Retina (tissue), 1 donor: ENCODE measurements around the gene GOLPH3.

Source experiments
- DNase-seq: peaks from one replicate; pipeline ENCODE4 v3.0.0-alpha.2; 2016

The GOLPH3 gene

DNA sequence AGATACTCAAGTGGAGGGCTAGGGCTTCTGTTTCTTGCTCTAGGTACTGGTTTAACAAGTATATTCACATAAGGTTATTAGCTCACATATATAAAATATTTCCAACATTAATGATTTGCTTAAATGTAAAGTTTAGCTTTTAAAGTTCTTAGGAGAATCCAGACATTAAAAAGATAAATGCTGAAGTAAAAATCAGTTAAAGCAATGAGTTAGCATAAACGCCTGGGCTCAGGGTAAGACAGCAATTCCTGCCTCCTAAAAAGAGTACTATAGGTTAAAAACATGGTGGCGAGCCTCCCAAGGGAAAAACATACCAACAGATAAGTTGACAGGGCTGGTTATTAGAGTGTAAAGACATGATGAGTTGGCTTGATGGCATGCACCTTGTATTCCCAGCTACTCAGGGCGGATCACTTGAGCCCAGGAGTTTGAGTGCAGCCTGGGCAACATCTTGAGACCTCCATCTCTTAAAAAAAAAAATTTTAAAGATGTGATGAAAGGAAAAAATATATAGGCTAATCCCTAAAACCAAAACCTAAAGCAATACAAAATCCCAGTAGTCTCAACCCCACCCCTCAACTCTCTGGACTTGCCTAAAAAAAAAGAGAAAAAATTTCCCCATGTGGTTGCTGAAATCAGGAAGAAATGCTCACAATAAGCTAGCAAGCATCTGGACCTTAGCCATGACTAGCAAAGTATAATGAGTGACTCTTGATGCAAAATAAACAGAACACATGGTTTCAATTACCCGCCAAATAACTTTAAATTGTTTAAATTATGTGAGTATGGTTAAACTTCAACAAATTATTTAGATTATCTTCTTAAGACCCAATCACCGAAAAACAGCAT, 3.6 kb downstream of the GOLPH3 start:
- DNase-seq: no peak

DNA sequence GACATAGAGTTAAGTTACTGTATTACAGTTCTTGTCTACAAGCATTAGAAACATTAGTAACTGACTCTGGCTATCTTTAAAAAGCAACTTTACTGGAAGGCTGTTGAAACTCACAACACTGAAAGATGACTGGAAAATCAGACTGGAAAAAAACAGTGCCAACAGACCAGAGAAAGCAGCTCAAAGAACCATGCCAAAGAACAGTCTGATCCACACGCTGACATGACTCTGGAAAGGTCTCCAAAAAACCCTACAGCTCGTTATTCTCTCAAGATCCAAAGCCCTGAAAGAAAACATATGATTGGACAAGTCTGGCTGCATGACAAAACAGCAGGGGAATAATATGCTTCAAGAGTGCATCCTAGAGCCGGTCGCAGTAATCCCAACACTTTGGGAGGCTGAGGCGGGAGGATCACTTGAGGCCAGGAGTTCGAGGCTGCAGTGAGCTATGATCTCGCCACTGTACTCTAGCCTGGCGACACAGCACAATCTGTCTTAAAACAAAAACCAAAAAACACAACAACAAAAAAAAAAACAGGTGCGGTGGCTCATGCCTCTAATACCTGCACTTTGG, 5.6 kb downstream of the GOLPH3 start:
- DNase-seq: no peak

DNA sequence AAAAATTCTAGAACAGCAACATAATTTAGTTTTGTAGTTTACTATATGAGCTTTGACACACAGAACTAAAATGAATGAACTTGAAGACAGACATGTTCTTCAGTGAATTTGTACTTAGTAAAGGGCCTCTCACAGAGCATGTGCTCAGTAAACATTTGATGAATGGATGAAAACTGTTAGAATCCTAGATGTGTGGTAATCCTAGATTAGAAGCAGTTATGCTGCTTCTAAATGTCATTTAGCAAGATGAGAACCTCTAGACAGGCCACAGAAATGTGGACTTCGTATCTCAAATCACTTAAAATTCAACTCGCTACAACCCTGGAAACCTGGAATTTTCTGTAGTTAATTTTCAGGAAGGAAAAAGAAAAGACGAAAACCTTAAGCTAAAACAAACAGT, 8.5 kb downstream of the GOLPH3 start:
- no peak for DNase-seq

DNA sequence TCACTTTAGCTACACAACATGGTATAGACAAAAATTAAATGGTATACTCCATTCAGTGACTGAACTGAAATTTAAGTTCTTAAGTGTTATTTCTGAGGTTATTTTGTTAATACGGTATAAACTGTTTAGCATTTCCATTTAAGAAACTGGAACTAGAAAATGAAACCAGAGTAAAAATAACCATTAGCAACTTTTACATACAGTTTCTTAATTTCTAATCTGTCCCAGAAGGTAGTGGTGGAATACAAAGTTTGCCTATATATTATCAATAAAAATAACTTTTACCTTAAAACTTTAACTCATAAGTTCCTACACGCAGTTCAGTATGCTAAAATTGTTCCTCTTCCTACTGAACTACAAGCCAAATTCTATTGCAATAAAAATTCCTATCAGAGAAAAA, 10.3 kb downstream of the GOLPH3 start:
- no peak for DNase-seq

DNA sequence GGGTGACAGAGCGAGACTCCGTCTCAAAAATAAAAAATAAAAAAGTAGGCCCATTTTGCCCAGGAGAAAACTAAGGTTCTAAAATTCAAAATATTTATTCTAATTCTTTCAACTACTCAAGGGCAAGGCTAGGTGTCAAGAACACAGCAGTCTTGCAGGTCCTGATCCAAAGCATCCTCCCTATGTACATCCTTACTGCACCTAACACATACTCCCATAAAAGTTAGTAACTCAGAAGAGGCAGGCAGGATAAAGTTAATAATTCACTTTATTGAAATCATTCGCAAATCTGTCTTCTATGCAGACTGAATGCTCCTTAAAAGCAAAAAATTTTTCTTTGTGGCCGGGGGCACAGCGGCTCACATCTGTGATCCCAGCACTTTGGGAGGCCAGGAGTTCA, 11.1 kb downstream of the GOLPH3 start:
- no peak for DNase-seq

DNA sequence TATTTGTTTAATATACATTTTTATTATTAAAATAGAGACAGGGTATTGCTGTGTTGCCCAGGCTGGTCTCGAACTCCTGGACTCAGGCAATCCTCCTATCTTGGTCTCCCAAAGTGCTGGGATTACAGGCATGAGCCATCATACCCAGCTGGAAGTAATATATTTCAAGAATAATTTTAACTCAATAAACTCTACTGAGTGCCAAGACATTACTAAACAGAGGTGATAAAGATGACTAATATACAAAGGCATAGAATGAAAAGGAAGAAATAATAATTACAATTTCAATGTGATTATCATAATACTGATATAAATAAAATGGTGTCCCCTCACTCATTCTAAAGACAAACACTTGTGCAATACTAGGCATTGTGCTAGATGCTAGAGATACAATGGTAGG, 13.9 kb downstream of the GOLPH3 start:
- DNase-seq: no peak

DNA sequence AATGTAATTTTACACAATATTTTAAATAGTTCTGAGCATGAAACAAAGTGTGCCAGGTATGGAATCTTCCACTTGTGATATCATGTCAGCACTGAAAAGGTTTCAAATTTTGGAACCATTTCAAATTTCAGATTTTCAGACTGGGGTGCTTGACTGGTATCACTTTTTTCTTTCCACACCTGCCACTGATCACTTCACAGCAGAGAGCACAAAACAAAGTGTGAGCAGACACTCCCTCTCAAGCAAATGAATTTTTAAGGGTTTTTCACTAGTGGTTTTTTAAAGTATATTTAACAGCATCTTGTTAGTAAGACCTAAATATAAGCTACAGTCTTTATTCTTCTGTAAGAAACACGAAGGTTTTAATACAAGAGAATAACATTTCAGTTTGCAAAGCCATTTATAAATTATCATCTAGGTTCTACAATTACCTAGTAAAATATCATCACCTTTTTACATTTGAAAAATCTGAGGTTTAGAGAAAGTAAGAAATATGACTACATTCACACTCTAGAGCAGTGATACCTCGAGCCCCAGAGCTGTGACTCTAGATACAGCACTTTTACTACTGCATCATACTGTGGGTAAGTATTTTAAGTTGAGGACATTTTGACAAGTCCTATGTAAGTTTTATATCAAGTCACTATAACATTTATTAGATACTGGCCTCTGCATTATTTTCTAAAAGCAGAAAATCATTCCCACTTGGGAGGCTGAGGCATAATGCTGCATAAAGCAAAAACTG, 14.6 kb downstream of the GOLPH3 start:
- DNase-seq: no peak

DNA sequence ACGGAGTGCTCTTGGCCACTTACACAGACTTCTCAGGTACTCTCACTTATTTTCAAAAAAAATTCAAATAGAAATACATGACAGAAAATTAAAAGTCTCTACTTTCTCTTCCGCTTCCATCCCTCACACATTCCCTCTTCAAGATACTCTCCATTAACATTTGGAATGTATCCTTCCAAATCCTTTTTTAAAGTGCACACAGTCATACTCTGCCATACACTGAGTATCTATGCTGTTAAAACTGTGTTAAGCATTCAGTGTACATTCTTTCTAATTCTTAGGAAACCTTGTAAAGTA, 15.5 kb downstream of the GOLPH3 start:
- DNase-seq: no peak

DNA sequence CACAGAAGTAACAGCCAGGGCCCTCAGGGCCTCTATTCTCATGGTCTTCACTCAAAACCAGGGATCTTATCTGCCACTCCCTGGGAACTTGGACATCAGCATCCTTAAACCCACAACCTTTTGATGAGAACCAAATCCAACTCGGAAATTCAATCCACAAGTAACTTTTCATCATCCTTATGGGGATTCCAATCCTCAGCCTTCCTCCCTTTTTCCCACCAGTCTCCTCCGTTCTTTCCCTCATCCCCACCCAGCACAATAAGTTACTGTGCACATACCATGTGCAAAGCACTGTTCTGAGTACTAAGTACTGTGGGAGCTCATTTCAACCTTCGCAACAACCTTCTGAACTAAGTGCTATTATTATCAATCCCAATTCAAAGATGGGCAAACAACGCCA, 17.0 kb downstream of the GOLPH3 start:
- DNase-seq: no peak

DNA sequence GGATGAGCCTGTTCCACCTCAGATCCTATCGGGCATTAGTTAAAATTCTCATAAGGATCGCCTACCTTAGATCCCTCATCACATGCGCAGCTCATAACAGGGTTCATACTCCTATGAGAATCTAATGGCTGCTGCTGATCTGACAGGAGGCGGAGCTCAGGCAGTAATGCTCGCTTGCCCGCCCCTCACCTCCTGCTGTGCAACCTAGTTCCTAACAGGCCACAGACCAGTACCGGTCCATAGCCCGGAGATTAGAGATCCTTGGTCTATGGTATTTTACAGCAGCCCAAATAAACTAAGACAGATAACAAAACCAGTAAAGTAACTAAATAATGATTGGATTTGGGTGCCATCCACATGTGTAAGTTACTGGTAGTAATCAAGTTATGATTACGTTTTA, 17.5 kb downstream of the GOLPH3 start:
- no peak for DNase-seq

DNA sequence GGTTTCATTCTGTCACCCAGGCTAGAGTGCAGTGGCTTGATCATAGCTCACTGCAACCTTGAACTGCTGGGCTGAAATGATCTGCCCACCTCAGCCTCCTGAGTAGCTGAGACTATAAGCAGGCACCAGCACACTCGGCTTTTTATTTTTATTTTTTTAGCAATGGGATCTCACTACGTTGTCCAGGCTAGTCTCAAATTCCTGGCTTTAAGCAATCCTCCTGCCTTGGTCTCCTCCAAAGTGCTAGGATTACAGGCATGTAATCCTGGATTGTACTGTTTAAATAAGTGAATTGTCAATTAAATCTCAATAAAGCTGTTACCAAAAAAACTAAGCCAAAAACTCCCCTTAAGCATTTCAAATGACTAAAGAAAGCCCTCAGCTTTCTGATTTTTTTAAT, 18.9 kb downstream of the GOLPH3 start:
- DNase-seq: no peak

DNA sequence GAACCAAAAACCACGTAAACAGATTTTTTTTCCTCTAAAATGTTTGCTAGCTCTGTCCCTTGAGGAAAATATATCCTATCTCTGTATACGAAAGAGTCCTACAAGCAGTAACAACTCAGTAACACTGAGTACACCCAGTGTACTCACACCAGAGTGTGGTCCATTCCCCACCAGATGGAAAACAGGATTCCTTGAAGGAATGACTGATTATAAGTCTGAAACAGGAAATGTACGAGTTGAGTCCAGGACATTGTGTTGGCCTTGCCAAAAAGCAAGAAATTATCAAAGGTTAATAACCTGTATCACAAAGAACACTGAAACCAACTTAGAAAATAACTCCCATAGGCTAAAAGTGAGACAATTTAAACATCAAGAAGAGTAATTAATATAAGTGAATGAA, 20.4 kb downstream of the GOLPH3 start:
- no peak for DNase-seq

DNA sequence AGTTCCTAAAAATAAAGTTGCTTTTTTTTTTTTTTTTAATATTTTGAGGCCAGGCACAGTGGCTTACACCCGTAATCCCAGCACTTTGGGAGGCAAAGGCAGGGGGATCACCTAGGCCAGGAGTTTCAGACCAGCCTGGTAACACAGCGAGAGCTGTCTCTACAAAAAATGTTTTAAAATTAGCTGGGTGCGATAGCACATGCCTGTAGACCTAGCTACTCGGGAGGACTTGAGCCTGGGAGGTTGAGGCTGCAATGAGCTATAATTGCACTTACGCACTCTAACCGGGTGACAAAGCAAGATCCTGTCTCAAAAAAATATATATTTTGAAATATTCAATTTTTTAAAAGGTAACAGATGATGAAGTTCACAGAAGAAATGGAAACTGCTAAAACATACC, 22.9 kb downstream of the GOLPH3 start:
- DNase-seq: no peak

DNA sequence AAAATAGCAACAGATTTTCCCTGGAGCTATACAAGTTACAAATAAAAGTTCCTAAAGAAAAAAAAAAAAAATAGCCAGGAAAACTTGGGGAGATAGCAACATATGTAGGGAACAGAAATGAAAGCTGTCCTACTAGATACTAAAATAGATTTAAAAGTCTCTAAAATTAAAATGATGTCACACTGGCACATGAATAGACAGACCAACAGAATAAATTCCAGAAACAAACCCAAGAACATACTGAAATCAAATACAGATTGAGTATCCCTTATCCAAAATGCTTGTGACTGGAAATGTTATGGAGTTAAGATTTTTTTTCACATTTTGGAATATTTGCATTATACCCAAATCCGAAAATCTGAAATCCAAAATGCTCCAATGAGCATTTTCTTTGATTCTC, 23.8 kb downstream of the GOLPH3 start:
- no peak for DNase-seq

DNA sequence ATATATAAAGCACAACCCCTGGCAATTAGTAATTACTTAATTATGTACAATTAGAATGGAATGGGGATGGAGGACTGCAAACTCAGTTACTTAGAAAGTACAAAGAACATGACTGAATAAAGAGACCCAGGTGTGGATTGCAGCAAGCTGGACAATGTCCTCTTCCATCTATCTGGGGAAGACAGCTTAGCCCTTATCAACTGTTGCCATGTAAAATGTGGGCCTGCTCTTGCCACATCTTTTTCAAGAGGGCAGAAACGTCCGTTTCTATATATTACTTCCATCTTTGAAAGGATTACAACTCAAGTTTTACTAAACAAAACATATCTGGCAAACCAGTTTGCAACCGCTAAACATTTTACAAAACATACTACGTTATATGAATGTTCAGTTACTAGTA, 26.2 kb downstream of the GOLPH3 start:
- no peak for DNase-seq

DNA sequence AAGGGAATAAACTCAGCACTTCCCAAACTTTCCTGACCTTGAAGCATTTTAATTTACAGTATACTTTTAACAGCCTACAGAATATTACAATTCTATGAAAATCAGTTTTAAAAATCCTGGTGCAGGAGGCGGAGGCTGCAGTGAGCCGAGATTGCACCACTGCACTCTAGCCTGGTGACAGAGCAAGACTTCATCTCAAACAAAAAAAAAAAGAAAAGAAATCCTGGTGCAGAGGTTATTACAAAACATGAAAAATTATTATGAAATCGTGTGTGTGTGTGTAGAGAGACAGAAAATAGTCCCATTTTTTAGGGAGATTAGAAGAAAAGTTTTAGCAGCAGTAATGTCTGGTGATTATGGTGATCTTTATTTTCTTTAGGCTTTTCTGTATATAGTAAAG, 26.9 kb downstream of the GOLPH3 start:
- DNase-seq: no peak

DNA sequence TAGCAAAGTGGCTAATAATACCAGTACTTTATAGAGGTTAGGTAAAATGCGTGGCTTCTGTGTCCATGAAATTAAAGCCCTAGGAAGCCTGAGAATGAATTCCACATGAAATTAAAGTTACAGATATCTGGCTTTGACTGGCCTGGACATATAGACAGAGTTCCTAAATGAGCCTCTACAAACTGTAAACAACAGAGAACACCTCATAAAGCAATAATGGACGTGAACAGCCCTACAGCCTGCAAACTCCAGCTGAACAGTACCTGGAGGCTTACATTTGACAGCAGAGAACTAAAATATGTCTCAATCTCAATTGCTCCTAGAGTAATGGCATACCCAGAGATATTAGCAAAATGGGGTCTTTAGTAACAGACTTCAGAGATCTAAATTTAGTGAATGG, 28.7 kb downstream of the GOLPH3 start:
- DNase-seq: no peak

DNA sequence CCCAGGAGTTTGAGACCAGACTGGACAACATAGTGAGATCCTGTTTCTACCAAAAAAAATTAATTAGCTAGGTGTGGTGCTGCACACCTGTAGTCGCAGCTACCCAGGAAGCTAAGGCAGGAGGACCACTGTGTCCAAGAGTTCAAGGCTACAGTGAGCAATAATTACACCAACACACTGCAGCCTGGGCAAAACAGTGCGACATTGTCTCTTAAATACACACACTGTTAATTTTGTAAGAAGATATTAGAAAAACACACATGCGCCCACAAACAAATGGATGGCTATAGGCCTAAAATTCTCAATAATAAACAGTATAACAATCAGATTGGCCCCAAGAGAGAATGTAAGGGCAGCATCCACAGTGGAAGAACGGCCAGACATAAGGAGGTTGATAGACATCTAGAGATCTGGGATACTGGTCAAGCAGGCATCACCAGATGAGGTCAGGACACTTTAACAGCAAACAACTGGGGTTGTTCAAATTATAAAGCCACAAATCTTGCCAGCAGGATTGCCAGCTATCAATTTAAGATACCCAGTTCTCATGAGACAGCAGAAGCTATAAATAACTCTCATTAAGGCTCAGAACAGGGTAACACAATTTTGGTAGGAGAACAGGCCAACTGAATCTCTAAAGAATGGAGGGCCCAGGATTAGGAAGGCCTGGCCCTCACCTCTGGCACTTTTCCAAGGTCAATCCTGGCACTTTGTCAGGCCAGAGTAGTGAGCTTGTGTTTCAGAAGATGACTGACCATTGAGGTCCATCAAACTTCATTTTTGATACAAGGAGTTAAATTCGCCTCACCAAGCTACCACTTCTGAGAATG, 29.5 kb downstream of the GOLPH3 start:
- no peak for DNase-seq

DNA sequence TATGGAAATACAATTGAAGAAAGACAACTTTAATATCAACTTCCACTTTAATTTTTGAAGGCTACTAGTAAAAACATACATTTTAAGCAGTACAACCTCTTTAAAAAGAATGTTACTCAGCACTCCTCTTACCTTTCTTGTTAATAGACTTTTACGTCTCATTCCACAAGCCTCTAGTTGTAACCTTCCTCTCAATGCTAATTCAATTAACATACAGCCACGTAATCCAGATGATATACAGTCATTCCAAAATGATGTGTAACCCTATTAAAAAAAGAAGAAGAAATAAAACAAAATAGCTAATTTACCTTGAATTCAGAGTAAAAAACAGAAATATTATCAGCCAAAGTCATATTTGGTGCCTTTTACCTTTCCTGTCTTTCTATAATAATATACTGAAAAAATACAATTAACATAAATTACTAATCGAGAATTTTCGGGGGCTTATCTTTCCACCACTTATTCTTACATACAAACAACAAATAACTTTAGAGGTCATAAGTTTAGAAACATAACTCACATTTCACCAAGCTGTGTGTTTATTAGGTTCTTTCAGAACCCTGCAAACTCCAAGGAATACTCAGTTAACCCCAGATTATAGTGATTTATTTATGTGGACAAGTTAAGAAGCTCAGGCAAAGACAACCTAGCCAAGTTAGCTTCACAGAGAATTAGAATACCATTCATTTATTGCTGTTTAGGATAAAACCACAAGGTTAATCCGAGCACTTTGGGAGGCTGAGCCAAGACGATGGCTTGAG, 30.3 kb downstream of the GOLPH3 start:
- DNase-seq: no peak

DNA sequence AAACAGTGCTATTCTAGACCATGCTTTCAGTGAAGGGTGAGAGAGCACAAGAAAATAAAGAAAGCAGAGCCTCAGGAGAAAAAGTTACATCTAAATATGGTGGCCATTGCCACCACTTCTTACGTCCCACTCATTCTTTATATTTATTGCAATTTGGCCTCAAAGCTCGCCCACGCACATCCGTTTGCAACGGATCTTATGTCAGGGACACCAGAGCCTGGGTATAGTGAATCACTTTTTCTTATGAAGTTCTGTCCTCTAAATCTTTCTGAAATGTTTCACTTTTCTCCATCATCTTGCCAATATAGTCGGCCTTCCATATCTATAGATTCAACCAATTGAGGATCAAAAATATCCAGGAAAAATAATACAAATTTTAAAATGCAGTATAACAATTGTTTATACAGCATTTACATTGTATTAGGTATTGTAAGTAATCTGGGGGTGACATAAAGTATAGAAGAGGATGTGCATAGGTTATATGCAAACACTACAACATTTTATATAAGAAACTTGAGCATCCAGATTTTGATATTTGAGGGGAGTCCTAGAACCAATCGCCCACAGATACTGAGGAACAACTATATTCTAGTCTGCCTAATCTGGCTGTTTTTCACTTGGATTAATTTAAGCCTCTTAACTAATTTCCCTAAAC, 35.2 kb downstream of the GOLPH3 start:
- DNase-seq: no peak

DNA sequence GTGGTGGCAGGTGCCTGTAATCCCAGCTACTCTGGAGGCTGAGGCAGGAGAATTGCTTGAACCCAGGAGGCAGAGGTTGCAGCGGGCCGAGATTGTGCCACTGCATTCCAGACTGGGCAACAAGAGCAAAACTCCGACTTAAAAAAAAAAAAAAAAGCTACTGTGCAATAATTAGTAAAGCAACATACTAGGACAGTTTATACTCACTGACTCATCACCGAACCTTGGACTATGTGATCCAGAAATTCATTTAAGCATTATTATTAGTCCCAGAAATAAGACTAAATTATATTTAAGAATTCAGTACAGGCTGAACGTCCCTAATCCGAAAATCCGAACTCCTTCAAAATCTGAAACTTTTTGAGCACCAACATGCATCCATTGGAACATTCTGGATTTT, 37.8 kb downstream of the GOLPH3 start:
- DNase-seq: no peak

DNA sequence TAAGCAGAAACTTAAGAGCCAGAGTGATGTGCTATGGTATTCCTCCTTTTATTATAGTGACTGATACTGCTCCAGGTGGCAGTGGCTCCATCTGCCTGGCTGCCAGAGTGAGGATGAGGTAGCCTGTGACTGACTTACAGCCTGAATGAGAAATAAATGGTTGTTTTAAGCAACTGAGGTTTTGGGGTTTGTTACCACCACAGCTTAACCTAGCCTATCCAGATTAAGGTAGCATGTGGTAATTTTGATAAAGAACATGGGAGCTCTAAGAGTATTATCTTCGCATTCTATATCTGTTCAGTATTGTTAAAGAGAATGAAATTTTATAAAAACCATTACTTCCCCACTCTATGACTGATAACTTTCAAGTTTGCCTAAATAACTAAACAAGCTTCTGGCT, 39.0 kb downstream of the GOLPH3 start:
- DNase-seq: no peak
